Stimulated activated CD4-positive, alpha-beta T cell treated with anti-CD3 and anti-CD28 coated beads, Interleukin-1b, Interleukin-23, amount 100 ng/mL, for 48 hours (primary cell): ENCODE data around the gene KRI1.
A peak's percentile ranks its signal among the peaks of the same experiment; 100 is the strongest.
"Not testable (repeated sequence)": the region's sequence is repeated elsewhere in the genome, so short reads cannot be mapped to it uniquely, and the experiment has no call there.

Experiments used
- DNase-seq: peaks from one replicate; pipeline ENCODE4 v3.0.0-alpha.2; 2020

Gene KRI1

GRCh38 chr19:10546817-10547216, 19.0 kb downstream of the KRI1 start:
- DNase-seq: no peak

GRCh38 chr19:10544753-10545251, 21.0 kb downstream of the KRI1 start:
- DNase-seq: no peak

GRCh38 chr19:10544242-10544752, 21.5 kb downstream of the KRI1 start:
- peak; percentile 15 for DNase-seq

- DNase-seq: peak; percentile 77
Observed at GRCh38 chr19:10543420-10544241, 22.2 kb downstream of the KRI1 start, which contains the start of gene ATG4D. ATG4D (plus strand) TSS chr19:10543904; CDS start chr19:10544091, 187 bp downstream.

- no peak for DNase-seq
Observed at GRCh38 chr19:10543059-10543419, 22.8 kb downstream of the KRI1 start.

- DNase-seq: not testable (repeated sequence)
Observed at GRCh38 chr19:10539016-10539415, 26.8 kb downstream of the KRI1 start.

GRCh38 chr19:10538204-10538983, 27.4 kb downstream of the KRI1 start:
- DNase-seq: no peak

- DNase-seq: no peak
Observed at GRCh38 chr19:10537668-10538067, 28.1 kb downstream of the KRI1 start.

- no peak for DNase-seq
Observed at GRCh38 chr19:10535613-10536012, 30.2 kb downstream of the KRI1 start.

GRCh38 chr19:10533646-10534386, 32.0 kb downstream of the KRI1 start:
- DNase-seq: no peak

GRCh38 chr19:10532457-10532856, 33.4 kb downstream of the KRI1 start:
- DNase-seq: no peak

- DNase-seq: not testable (repeated sequence)
Observed at GRCh38 chr19:10526887-10527286, 38.9 kb downstream of the KRI1 start.

- no peak for DNase-seq
Observed at GRCh38 chr19:10525636-10526035, 40.2 kb downstream of the KRI1 start.

- DNase-seq: no peak
Observed at GRCh38 chr19:10523135-10523636, 42.6 kb downstream of the KRI1 start.

GRCh38 chr19:10521461-10522171, 44.2 kb downstream of the KRI1 start:
- no peak for DNase-seq

GRCh38 chr19:10520652-10521318, 45.0 kb downstream of the KRI1 start:
- no peak for DNase-seq

GRCh38 chr19:10519421-10519820, 46.4 kb downstream of the KRI1 start:
- no peak for DNase-seq

GRCh38 chr19:10518444-10519361, 47.1 kb downstream of the KRI1 start:
- no peak for DNase-seq

- no peak for DNase-seq
Observed at GRCh38 chr19:10517760-10518443, 47.9 kb downstream of the KRI1 start.

- DNase-seq: no peak
Observed at GRCh38 chr19:10517361-10517759, 48.5 kb downstream of the KRI1 start, which contains the start of gene S1PR5. S1PR5 (minus strand) TSS chr19:10517447; CDS start chr19:10515011, 2,436 bp downstream.
